ENCODE results near the gene ATG9B.

Gene ATG9B

GRCh38 chr7:151051108-151051507, 26.8 kb upstream of the ATG9B start:
- TF ChIP-seq CTCF (IDR thresholded peaks at IDR 0.05; ENCODE audit: low read depth, low read length) = no peak
- peak; percentile 69 to 76 for DNase-seq (ENCODE audit: low read depth in 2 of 2)
- H3K4me3 ChIP-seq (replicated peaks in 1 of 2; ENCODE audit: low read depth in 2 of 2, low read length in 2 of 2) = no peak overlapping the region

GRCh38 chr7:151048911-151049463, 24.7 kb upstream of the ATG9B start:
- TF ChIP-seq CTCF (IDR thresholded peaks at IDR 0.05; ENCODE audit: low read depth, low read length) = no peak
- no peak for DNase-seq (ENCODE audit: low read depth in 2 of 2)

GRCh38 chr7:151047976-151048815, 23.9 kb upstream of the ATG9B start, which contains the start of gene ASIC3:
ASIC3 (plus strand) TSS chr7:151048531; CDS start chr7:151048886, 355 bp downstream.
- H3K4me3 ChIP-seq (replicated peaks in 1 of 2; ENCODE audit: low read depth in 2 of 2, low read length in 2 of 2) = no peak within 1 kb of the TSS
- DNase-seq (ENCODE audit: low read depth in 2 of 2) = no peak
- TF ChIP-seq CTCF (IDR thresholded peaks at IDR 0.05; ENCODE audit: low read depth, low read length) = no peak

More at GRCh38 chr7:151048911-151049463, 24.7 kb upstream of the ATG9B start:
- no peak overlapping the region for H3K4me3 ChIP-seq (replicated peaks in 1 of 2; ENCODE audit: low read depth in 2 of 2, low read length in 2 of 2)

- H3K4me3 ChIP-seq (replicated peaks in 1 of 2; ENCODE audit: low read depth in 2 of 2, low read length in 2 of 2) = no peak overlapping the region
- DNase-seq (ENCODE audit: low read depth in 2 of 2) = peak in 1 of 2 donors; percentile 83
- TF ChIP-seq CTCF (IDR thresholded peaks at IDR 0.05; ENCODE audit: low read depth, low read length) = no peak
Measured at GRCh38 chr7:151046603-151047573, 22.6 kb upstream of the ATG9B start.

GRCh38 chr7:151045967-151046366, 21.7 kb upstream of the ATG9B start:
- no peak for TF ChIP-seq CTCF (IDR thresholded peaks at IDR 0.05; ENCODE audit: low read depth, low read length)
- no peak for DNase-seq (ENCODE audit: low read depth in 2 of 2)
- H3K4me3 ChIP-seq (replicated peaks in 1 of 2; ENCODE audit: low read depth in 2 of 2, low read length in 2 of 2) = no peak overlapping the region

- TF ChIP-seq CTCF (IDR thresholded peaks at IDR 0.05; ENCODE audit: low read depth, low read length) = no peak
Measured at GRCh38 chr7:151045262-151045661, 21.0 kb upstream of the ATG9B start.

More at GRCh38 chr7:151045262-151045661, 21.0 kb upstream of the ATG9B start:
- DNase-seq (ENCODE audit: low read depth in 2 of 2) = no peak
- no peak overlapping the region for H3K4me3 ChIP-seq (replicated peaks in 1 of 2; ENCODE audit: low read depth in 2 of 2, low read length in 2 of 2)
